OCI-LY7 (cell line): ENCODE results near the gene WSB2.

Source experiments
- EZH2phosphoT487 ChIP-seq: fragments of 200-600 bp; sonication (generic); IDR thresholded peaks from 2 replicates; pipeline ENCODE4 v1.6.1; 2018; ENCODE audit warnings: low read depth, borderline replicate concordance, mild to moderate bottlenecking, mixed run types, antibody characterized with exemption, low read length, moderate library complexity, mixed read lengths
- TF ChIP-seq, protein P1 (sequence below): fragments of 200-600 bp; sonication (generic); conservative IDR thresholded peaks from 2 replicates; pipeline ENCODE4 v1.5.1; 2014; ENCODE audit warnings: mild to moderate bottlenecking, antibody characterized with exemption, low read length, moderate library complexity, mixed read lengths

- TF ChIP-seq, protein P1, sequence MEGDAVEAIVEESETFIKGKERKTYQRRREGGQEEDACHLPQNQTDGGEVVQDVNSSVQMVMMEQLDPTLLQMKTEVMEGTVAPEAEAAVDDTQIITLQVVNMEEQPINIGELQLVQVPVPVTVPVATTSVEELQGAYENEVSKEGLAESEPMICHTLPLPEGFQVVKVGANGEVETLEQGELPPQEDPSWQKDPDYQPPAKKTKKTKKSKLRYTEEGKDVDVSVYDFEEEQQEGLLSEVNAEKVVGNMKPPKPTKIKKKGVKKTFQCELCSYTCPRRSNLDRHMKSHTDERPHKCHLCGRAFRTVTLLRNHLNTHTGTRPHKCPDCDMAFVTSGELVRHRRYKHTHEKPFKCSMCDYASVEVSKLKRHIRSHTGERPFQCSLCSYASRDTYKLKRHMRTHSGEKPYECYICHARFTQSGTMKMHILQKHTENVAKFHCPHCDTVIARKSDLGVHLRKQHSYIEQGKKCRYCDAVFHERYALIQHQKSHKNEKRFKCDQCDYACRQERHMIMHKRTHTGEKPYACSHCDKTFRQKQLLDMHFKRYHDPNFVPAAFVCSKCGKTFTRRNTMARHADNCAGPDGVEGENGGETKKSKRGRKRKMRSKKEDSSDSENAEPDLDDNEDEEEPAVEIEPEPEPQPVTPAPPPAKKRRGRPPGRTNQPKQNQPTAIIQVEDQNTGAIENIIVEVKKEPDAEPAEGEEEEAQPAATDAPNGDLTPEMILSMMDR, result no peak
- no peak for TF ChIP-seq EZH2phosphoT487
Measured at GRCh38 chr12:118035190-118036041, 25.6 kb downstream of the WSB2 start.
